KMS-11 (cell line): ENCODE results near the gene COL26A1.

Experiments used
- H2AFZ ChIP-seq: fragments of 200-600 bp; sonication (generic); 2 replicates; pipeline ENCODE4 v1.6.1; 2016; ENCODE audit warnings: antibody characterized with exemption, mixed run types, low read depth
- H3K27ac ChIP-seq: fragments of 200-600 bp; sonication (generic); 2 replicates; pipeline ENCODE4 v1.6.1; 2016; ENCODE audit warnings: mild to moderate bottlenecking, mixed run types
- H3K27me3 ChIP-seq: fragments of 200-600 bp; sonication (generic); 2 replicates; pipeline ENCODE4 v1.6.1; 2017; ENCODE audit warnings: mild to moderate bottlenecking, low read depth, mixed run types, moderate library complexity; ENCODE audit not compliant: insufficient read depth
- H3K36me3 ChIP-seq: fragments of 200-600 bp; sonication (generic); 2 replicates; pipeline ENCODE4 v1.6.1; 2017; ENCODE audit warnings: mild to moderate bottlenecking, mixed run types; ENCODE audit not compliant: insufficient read depth
- H3K4me1 ChIP-seq: fragments of 200-600 bp; sonication (generic); 2 replicates; pipeline ENCODE4 v1.6.1; 2016; ENCODE audit warnings: mild to moderate bottlenecking, low read depth, mixed run types; ENCODE audit not compliant: poor library complexity, severe bottlenecking
- H3K4me2 ChIP-seq: fragments of 200-600 bp; sonication (generic); 2 replicates; pipeline ENCODE4 v1.7.0; 2016; ENCODE audit warnings: mild to moderate bottlenecking, mixed run types
- H3K4me3 ChIP-seq: fragments of 200-600 bp; sonication (generic); IDR thresholded peaks from 2 replicates; pipeline ENCODE4 v1.6.1; 2017; ENCODE audit warnings: low read depth, low read length, mixed read lengths; ENCODE audit not compliant: insufficient read depth
- H3K79me2 ChIP-seq: fragments of 200-600 bp; sonication (generic); 2 replicates; pipeline ENCODE4 v1.6.1; 2016; ENCODE audit warnings: low read depth, mixed run types; ENCODE audit not compliant: insufficient read depth
- H3K9ac ChIP-seq: fragments of 200-600 bp; sonication (generic); 2 replicates; pipeline ENCODE4 v1.6.1; 2016; ENCODE audit warnings: mild to moderate bottlenecking, mixed run types
- H4K20me1 ChIP-seq: fragments of 200-600 bp; sonication (generic); 2 replicates; pipeline ENCODE4 v1.6.1; 2016; ENCODE audit warnings: mild to moderate bottlenecking, mixed run types; ENCODE audit not compliant: insufficient read depth
- CTCF ChIP-seq: fragments of 200-600 bp; sonication (generic); conservative IDR thresholded peaks from 2 replicates; pipeline ENCODE4 v1.6.1; 2017; ENCODE audit warnings: low read depth, mild to moderate bottlenecking, antibody characterized with exemption, low read length, moderate library complexity, mixed read lengths

Gene COL26A1

GRCh38 chr7:101553018-101553770 is 190.5 kb downstream of the COL26A1 start:
- Histone ChIP-seq H3K36me3 (no peaks in the 10 kb centered on the region), H3K9ac (no peak overlapping the region), H2AFZ (no peak overlapping the region), H3K27me3 (peaks cover 28% of the 10 kb centered on the region), H3K4me1 (no peaks in the 10 kb centered on the region), H3K4me3 (no peak overlapping the region), H3K27ac (no peak overlapping the region), H3K4me2 (no peak overlapping the region), H4K20me1 (no peaks in the 10 kb centered on the region), H3K79me2 (no peaks in the 10 kb centered on the region)
- TF ChIP-seq CTCF, result no peak

DNA sequence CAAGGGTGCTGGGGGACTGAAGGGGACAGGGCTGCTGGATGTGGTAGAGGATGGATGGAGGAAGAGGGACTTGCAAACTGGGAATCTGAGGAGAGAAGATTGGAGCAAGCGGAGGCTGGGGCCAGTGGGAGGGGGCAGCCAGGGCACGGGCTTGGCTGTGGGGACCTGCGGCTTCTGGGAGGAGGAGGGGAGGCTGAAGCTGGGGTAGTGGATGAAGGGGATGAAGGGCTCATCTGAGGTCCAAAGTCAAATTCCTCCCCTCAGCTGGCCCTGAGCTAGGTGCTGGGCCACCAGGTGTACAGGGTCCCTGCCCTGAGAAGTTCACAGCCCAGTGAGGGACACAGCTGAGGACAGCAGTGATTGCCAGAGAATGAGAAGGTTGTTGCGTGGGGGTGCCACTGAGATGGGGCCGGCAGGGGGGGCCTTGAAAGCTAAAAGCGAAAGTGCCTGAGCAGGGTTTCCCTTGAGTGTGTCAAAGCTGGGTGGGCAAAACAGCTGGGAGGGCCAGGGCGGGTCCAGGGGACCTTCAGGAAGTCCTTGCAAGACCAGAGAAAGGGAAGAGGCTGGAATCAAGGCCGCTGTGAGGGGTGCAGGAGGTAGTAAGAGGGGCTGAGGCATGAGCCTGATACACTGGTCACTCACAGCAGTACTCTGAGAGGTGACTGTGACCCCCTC is 191.2 kb downstream of the COL26A1 start:
- Histone ChIP-seq H2AFZ (no peak overlapping the region), H3K27me3 (peaks cover 29% of the 10 kb centered on the region)

GRCh38 chr7:101554584-101555268 is 192.1 kb downstream of the COL26A1 start:
- Histone ChIP-seq H3K27ac (no peak overlapping the region), H3K4me3 (no peak overlapping the region)

More for the DNA sequence above, 191.2 kb downstream of the COL26A1 start:
- Histone ChIP-seq H3K79me2 (no peaks in the 10 kb centered on the region), H3K4me1 (no peaks in the 10 kb centered on the region), H4K20me1 (no peaks in the 10 kb centered on the region), H3K4me3 (no peak overlapping the region), H3K36me3 (no peaks in the 10 kb centered on the region), H3K27ac (no peak overlapping the region), H3K9ac (no peak overlapping the region), H3K4me2 (no peak overlapping the region)
- no peak for TF ChIP-seq CTCF

More at GRCh38 chr7:101554584-101555268, 192.1 kb downstream of the COL26A1 start:
- H3K36me3 ChIP-seq, result no peaks in the 10 kb centered on the region
- no peak for TF ChIP-seq CTCF
- H3K4me2 ChIP-seq, result no peak overlapping the region
- H3K4me1 ChIP-seq, result no peaks in the 10 kb centered on the region
- H3K79me2 ChIP-seq, result no peaks in the 10 kb centered on the region
- no peak overlapping the region for H3K9ac ChIP-seq
- H3K27me3 ChIP-seq, result peaks cover 22% of the 10 kb centered on the region
- H4K20me1 ChIP-seq, result no peaks in the 10 kb centered on the region
- H2AFZ ChIP-seq, result no peak overlapping the region
